Vagina (tissue), 2 donors: ENCODE measurements around the gene WWOX. TPM values are rescaled to one million over a fixed set of nuclear protein-coding genes. Genes with fewer than 3 reads are reported as not detected.

Experiments used
- DNase-seq, 2 donors: peaks; one replicate each; pipeline ENCODE4 v3.0.0-alpha.2; 2017; ENCODE audit errors: extremely low spot score in 2 of 2
- H3K27ac ChIP-seq: fragments of 200-600 bp; sonication (generic); one replicate; pipeline ENCODE4 v1.5.1; 2019
- H3K27me3 ChIP-seq: fragments of 200-600 bp; sonication (generic); one replicate; pipeline ENCODE4 v1.5.1; 2019
- H3K36me3 ChIP-seq, 2 donors: fragments of 200-600 bp; sonication (generic); one replicate each; pipeline ENCODE4 v1.5.1; 2017 to 2019
- H3K4me1 ChIP-seq: fragments of 200-600 bp; sonication (generic); one replicate; pipeline ENCODE4 v1.5.1; 2019
- H3K4me3 ChIP-seq, 2 donors: fragments of 200-600 bp; sonication (generic); 1 replicate in 1 of 2; 2 replicates in 1 of 2; pipeline ENCODE4 v1.5.1; 2016 to 2019
- H3K9me3 ChIP-seq: fragments of 200-600 bp; sonication (generic); one replicate; pipeline ENCODE4 v1.5.1; 2019
- POLR2A ChIP-seq, 2 donors: fragments of 450-650 bp; IDR thresholded peaks; one replicate each; pipeline ENCODE4 v1.6.1; 2017; ENCODE audit warnings: antibody characterized with exemption in 2 of 2, mild to moderate bottlenecking in 2 of 2, moderate library complexity in 2 of 2
- POLR2AphosphoS5 ChIP-seq, 2 donors: sonication (generic); formaldehyde crosslinking; IDR thresholded peaks; one replicate each; pipeline ENCODE4 v1.9.0; 2017; ENCODE audit warnings: antibody characterized with exemption in 2 of 2, mild to moderate bottlenecking in 2 of 2, low read depth in 1 of 2; ENCODE audit not compliant: insufficient read depth in 1 of 2
- intact Hi-C: fragments of 100-400 bp; cut with DNase I; formaldehyde crosslinking; loops from one replicate; pipeline ENCODE4 v1.15.1; 2023
- total RNA-seq: library from RNA; depleted of rRNA; stranded (reverse); fragments of >200 nt; gene quantifications from one replicate; pipeline ENCODE4 v1.2.3, GENCODE V29; 2016
- TF ChIP-seq, protein P1 (sequence below), 3 experiments: fragments of 450-650 bp in 2 of 3; fragments of 200-600 bp in 1 of 3; sonication (generic) in 1 of 3; IDR thresholded peaks; one replicate each; pipeline ENCODE4 v1.5.1; 2017 to 2019; ENCODE audit warnings: antibody characterized with exemption in 3 of 3, mild to moderate bottlenecking in 2 of 3, moderate library complexity in 2 of 3

WWOX gene
- total RNA-seq, 1 donor from 2014 or later, result 33.1 TPM

DNA sequence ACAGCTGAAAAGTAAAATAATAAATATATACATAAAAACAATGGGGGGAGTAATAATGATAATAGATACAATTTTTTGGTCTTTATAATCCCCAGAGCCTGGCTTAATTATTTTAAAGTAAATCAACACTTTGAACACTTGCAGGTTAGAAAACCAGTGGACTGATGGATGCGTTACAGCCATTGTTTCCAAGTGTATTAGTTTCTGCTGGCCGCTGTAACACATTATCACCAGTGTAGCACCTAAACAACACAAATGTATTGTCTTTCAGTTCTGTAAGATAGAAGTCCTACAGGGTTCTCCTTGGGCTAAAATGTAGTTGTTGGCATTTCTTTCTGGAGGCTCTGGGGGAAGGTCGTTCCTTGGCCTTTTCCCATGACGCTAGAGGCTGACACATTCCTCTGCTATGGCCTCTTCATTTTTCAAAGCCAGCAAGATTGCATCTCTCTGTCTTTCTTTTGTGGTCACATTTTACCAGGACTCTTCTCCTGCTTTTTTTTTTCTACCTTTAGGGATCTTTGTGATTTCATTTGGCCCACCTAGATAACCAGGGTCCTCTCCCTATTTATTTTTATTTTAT is 116.8 kb downstream of the WWOX start:
- H3K4me1 ChIP-seq, result no peaks in the 10 kb centered on the region
- TF ChIP-seq POLR2AphosphoS5 (IDR thresholded peaks at IDR 0.05; ENCODE audit: insufficient read depth in 1 of 2, low read depth in 1 of 2) (no peak), POLR2A (IDR thresholded peaks at IDR 0.05) (no peak)
- TF ChIP-seq, protein P1, sequence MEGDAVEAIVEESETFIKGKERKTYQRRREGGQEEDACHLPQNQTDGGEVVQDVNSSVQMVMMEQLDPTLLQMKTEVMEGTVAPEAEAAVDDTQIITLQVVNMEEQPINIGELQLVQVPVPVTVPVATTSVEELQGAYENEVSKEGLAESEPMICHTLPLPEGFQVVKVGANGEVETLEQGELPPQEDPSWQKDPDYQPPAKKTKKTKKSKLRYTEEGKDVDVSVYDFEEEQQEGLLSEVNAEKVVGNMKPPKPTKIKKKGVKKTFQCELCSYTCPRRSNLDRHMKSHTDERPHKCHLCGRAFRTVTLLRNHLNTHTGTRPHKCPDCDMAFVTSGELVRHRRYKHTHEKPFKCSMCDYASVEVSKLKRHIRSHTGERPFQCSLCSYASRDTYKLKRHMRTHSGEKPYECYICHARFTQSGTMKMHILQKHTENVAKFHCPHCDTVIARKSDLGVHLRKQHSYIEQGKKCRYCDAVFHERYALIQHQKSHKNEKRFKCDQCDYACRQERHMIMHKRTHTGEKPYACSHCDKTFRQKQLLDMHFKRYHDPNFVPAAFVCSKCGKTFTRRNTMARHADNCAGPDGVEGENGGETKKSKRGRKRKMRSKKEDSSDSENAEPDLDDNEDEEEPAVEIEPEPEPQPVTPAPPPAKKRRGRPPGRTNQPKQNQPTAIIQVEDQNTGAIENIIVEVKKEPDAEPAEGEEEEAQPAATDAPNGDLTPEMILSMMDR (IDR thresholded peaks at IDR 0.05), result no peak
- H3K27ac ChIP-seq, result no peak overlapping the region
- H3K36me3 ChIP-seq, result no peaks in the 10 kb centered on the region
- H3K27me3 ChIP-seq, result no peaks in the 10 kb centered on the region
- intact Hi-C loops, result no loop called here
- DNase-seq, result no peak
- H3K9me3 ChIP-seq, result no peaks in the 10 kb centered on the region
- H3K4me3 ChIP-seq, result no peak overlapping the region

DNA sequence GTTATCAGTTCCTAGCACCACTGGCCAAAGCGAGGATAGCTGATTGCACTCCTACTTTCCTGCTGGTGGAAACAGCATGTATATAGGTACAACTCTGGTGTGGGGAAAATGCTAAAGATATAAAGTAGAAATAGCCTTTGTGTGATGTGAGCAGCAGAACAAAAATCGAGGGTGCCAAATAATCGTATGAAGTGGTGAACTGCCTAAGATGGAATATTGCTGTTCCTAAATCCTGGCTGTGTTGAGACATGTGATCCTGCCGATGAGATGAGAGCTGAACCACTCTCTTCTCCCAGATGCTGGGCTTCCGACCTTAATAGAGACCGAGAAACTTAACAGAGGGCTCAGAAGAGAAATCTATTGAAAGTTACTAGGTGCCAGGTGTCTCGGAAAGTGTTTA is 117.8 kb downstream of the WWOX start:
- no peak overlapping the region for H3K27ac ChIP-seq
- H3K9me3 ChIP-seq, result no peaks in the 10 kb centered on the region
- H3K27me3 ChIP-seq, result no peaks in the 10 kb centered on the region
- no peaks in the 10 kb centered on the region for H3K36me3 ChIP-seq
- H3K4me1 ChIP-seq, result no peaks in the 10 kb centered on the region
- no peak for DNase-seq
- H3K4me3 ChIP-seq, result no peak overlapping the region
- intact Hi-C loops, result no loop called here
- TF ChIP-seq, protein P1 (IDR thresholded peaks at IDR 0.05), result no peak
- TF ChIP-seq POLR2AphosphoS5 (IDR thresholded peaks at IDR 0.05; ENCODE audit: insufficient read depth in 1 of 2, low read depth in 1 of 2), result no peak
- no peak for TF ChIP-seq POLR2A (IDR thresholded peaks at IDR 0.05)

DNA sequence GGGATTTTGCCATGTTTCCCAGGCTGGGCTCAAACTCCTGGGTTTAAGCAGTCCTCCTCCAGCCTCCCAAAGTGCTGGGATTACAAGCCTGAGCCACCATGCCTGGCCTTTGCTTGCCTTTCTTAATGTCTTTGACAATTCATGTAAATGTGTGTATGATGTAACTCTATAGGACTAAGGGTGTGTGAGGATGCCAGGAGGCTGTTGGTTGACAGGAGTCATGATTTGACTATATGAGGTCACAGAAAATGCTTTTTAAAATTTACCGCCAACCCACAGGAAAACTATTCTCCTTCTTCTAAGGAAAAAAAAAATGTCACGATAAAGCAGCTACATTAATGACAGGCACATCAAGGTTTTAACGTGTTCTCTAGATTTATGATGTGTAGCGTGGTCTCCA is 118.8 kb downstream of the WWOX start:
- Histone ChIP-seq H3K9me3 (no peaks in the 10 kb centered on the region), H3K4me1 (no peaks in the 10 kb centered on the region), H3K4me3 (no peak overlapping the region), H3K36me3 (no peaks in the 10 kb centered on the region), H3K27ac (no peak overlapping the region), H3K27me3 (no peaks in the 10 kb centered on the region)
- intact Hi-C loops, result no loop called here
- DNase-seq, result no peak
- TF ChIP-seq POLR2AphosphoS5 (IDR thresholded peaks at IDR 0.05; ENCODE audit: insufficient read depth in 1 of 2, low read depth in 1 of 2) (no peak), POLR2A (IDR thresholded peaks at IDR 0.05) (no peak)
- TF ChIP-seq, protein P1 (IDR thresholded peaks at IDR 0.05), result no peak

DNA sequence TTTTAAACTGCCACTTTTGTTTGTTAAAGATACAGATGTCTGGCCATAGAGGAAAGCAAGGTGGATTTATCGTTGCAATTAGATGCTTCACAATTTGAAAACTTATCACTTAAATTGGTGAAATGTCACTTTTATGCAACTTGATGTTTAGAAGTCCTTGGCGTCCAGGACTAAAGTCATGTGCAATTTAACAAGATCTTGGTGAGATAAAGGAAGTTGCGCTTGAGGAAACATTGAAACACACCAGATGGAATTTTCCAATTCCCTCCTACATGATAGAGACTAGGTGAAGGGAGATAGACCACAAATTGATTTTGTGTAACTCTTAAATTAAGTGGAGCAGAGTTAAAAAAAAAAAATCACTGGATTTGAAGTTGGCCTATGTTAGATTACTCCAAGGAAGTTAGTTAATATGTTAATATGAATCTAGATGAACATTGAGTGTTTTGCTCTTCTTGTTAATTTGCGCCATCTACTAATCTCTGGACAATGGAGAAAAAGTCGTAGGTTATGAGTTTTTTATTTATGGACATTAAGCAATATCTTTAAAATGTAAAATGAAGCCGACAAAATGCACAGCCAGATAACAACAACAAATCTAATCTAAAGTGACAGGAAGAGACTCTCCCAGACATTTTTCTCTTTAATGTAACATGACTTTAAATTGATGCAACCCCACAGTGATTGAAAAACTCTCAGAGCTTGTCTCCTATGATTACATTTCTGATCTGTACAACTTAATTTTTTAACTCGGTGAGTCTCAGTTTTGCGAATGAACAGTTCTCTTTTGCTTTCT is 119.6 kb downstream of the WWOX start:
- Histone ChIP-seq H3K4me3 (no peak overlapping the region), H3K27me3 (no peaks in the 10 kb centered on the region), H3K4me1 (no peaks in the 10 kb centered on the region), H3K36me3 (no peaks in the 10 kb centered on the region), H3K27ac (no peak overlapping the region), H3K9me3 (no peaks in the 10 kb centered on the region)
- DNase-seq, result no peak
- intact Hi-C loops, result no loop called here
- TF ChIP-seq, protein P1 (IDR thresholded peaks at IDR 0.05), result no peak
- no peak for TF ChIP-seq POLR2A (IDR thresholded peaks at IDR 0.05)
- TF ChIP-seq POLR2AphosphoS5 (IDR thresholded peaks at IDR 0.05; ENCODE audit: insufficient read depth in 1 of 2, low read depth in 1 of 2), result no peak

DNA sequence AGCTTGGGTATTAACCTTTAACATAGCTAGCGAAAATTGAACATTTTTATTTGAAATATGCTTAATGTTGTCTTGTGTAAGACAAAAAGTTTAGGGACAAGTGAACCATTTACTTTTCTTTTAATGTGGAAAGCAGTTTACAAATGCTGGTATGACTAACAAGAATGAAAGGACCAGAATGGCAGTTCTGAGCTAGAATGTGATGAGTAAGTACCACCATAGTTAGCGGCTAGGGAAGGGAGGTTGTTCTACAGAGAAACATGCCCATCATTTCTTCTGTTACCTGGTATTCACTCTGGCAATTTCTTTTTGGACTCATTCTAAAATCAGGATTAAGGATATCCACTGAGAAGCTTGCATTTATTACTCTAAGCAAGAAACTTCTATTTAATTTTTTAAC is 121.1 kb downstream of the WWOX start:
- no peak for DNase-seq
- Histone ChIP-seq H3K4me3 (no peak overlapping the region), H3K9me3 (no peaks in the 10 kb centered on the region), H3K36me3 (no peaks in the 10 kb centered on the region), H3K4me1 (no peaks in the 10 kb centered on the region), H3K27me3 (no peaks in the 10 kb centered on the region), H3K27ac (no peak overlapping the region)
- TF ChIP-seq POLR2AphosphoS5 (IDR thresholded peaks at IDR 0.05; ENCODE audit: insufficient read depth in 1 of 2, low read depth in 1 of 2) (no peak), POLR2A (IDR thresholded peaks at IDR 0.05) (no peak)
- TF ChIP-seq, protein P1 (IDR thresholded peaks at IDR 0.05), result no peak
- intact Hi-C loops, result no loop called here
